22Rv1 (cell line): ENCODE results near the gene CLDND2.

Source experiments
- ZFX ChIP-seq: fragments of 450-650 bp; IDR thresholded peaks from 2 replicates; pipeline ENCODE4 v1.6.1; 2017; ENCODE audit warnings: antibody characterized with exemption, borderline replicate concordance
- TF ChIP-seq, protein P1 (sequence below): fragments of 450-650 bp; IDR thresholded peaks from 2 replicates; pipeline ENCODE4 v1.5.1; 2017; ENCODE audit warnings: mild to moderate bottlenecking

DNA sequence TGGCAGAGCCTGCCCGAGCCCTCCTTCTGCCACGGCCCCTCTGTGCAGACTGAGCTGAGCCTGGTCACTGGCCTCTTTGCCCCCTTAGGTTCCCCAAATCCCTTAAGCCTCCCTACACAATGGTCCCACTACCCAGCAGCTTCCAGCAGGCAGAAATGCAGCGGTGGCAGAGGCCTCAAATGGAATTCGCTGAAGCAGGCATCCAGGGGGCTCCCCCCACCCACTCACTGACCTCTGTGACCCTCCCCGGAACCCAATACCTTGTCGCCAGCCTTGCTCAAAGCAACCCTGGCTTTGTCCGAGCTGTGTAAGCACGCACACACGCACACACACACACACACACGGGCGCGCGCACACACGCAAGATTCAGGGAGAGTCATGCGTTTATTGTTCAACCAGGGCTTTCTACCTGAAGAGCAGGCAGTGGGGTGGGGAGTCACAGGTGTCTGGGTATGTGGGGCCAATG, 19.2 kb upstream of the CLDND2 start, which contains the start of gene LIM2:
- TF ChIP-seq, protein P1, sequence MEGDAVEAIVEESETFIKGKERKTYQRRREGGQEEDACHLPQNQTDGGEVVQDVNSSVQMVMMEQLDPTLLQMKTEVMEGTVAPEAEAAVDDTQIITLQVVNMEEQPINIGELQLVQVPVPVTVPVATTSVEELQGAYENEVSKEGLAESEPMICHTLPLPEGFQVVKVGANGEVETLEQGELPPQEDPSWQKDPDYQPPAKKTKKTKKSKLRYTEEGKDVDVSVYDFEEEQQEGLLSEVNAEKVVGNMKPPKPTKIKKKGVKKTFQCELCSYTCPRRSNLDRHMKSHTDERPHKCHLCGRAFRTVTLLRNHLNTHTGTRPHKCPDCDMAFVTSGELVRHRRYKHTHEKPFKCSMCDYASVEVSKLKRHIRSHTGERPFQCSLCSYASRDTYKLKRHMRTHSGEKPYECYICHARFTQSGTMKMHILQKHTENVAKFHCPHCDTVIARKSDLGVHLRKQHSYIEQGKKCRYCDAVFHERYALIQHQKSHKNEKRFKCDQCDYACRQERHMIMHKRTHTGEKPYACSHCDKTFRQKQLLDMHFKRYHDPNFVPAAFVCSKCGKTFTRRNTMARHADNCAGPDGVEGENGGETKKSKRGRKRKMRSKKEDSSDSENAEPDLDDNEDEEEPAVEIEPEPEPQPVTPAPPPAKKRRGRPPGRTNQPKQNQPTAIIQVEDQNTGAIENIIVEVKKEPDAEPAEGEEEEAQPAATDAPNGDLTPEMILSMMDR, result no peak
- TF ChIP-seq ZFX, result no peak
